ENCODE results near the gene NUP205. TPM values are rescaled to one million over a fixed set of nuclear protein-coding genes. Genes with fewer than 3 reads are reported as not detected.

The NUP205 gene
- total RNA-seq, 1 donor from 2014 or later = 45.0 TPM

- FAIRE-seq (no peak), DNase-seq (ENCODE audit: low read depth) (no peak)
- no peaks in the 10 kb centered on the region for H3K27me3 ChIP-seq (ENCODE audit: control insufficient read depth, insufficient read depth, low read length)
- H3K36me3 ChIP-seq (ENCODE audit: control insufficient read depth, insufficient read depth, low read length) = no peaks in the 10 kb centered on the region
- TF ChIP-seq CTCF (IDR thresholded peaks at IDR 0.05; ENCODE audit: insufficient read depth, low read length, severe bottlenecking) = no peak
- H3K4me3 ChIP-seq (ENCODE audit: low read depth, low read length) = no peak overlapping the region
Observed at GRCh38 chr7:135553346-135553745, 4.4 kb upstream of the NUP205 start.

- Histone ChIP-seq H3K4me3 (ENCODE audit: low read depth, low read length) (peak overlapping the region; percentile 54), H3K27me3 (ENCODE audit: control insufficient read depth, insufficient read depth, low read length) (no peaks in the 10 kb centered on the region), H3K36me3 (ENCODE audit: control insufficient read depth, insufficient read depth, low read length) (no peaks in the 10 kb centered on the region)
- FAIRE-seq (no peak), DNase-seq (ENCODE audit: low read depth) (peak; percentile 68)
- peak; percentile 62 for TF ChIP-seq CTCF (IDR thresholded peaks at IDR 0.05; ENCODE audit: insufficient read depth, low read length, severe bottlenecking)
Observed at GRCh38 chr7:135558337-135558767, 635 bp downstream of the NUP205 start.

- Histone ChIP-seq H3K4me3 (ENCODE audit: low read depth, low read length) (peak overlapping the region; percentile 54), H3K36me3 (ENCODE audit: control insufficient read depth, insufficient read depth, low read length) (no peaks in the 10 kb centered on the region), H3K27me3 (ENCODE audit: control insufficient read depth, insufficient read depth, low read length) (no peaks in the 10 kb centered on the region)
- no peak for DNase-seq (ENCODE audit: low read depth)
- no peak for TF ChIP-seq CTCF (IDR thresholded peaks at IDR 0.05; ENCODE audit: insufficient read depth, low read length, severe bottlenecking)
- FAIRE-seq = no peak
Observed at GRCh38 chr7:135558881-135559280, 1.2 kb downstream of the NUP205 start.

- no peak overlapping the region for H3K4me3 ChIP-seq (ENCODE audit: low read depth, low read length)
- no peaks in the 10 kb centered on the region for H3K36me3 ChIP-seq (ENCODE audit: control insufficient read depth, insufficient read depth, low read length)
- FAIRE-seq (no peak), DNase-seq (ENCODE audit: low read depth) (no peak)
- no peaks in the 10 kb centered on the region for H3K27me3 ChIP-seq (ENCODE audit: control insufficient read depth, insufficient read depth, low read length)
- TF ChIP-seq CTCF (IDR thresholded peaks at IDR 0.05; ENCODE audit: insufficient read depth, low read length, severe bottlenecking) = no peak
Observed at GRCh38 chr7:135560631-135561030, 2.9 kb downstream of the NUP205 start.

GRCh38 chr7:135562720-135563119, 5.0 kb downstream of the NUP205 start:
- Histone ChIP-seq H3K36me3 (ENCODE audit: control insufficient read depth, insufficient read depth, low read length) (peaks cover 1% of the 10 kb centered on the region), H3K4me3 (ENCODE audit: low read depth, low read length) (no peak overlapping the region), H3K27me3 (ENCODE audit: control insufficient read depth, insufficient read depth, low read length) (no peaks in the 10 kb centered on the region)
- no peak for TF ChIP-seq CTCF (IDR thresholded peaks at IDR 0.05; ENCODE audit: insufficient read depth, low read length, severe bottlenecking)
- FAIRE-seq (no peak), DNase-seq (ENCODE audit: low read depth) (no peak)

GRCh38 chr7:135571834-135572233, 14.1 kb downstream of the NUP205 start:
- no peak for FAIRE-seq
- no peak for DNase-seq (ENCODE audit: low read depth)
- no peak for TF ChIP-seq CTCF (IDR thresholded peaks at IDR 0.05; ENCODE audit: insufficient read depth, low read length, severe bottlenecking)
- Histone ChIP-seq H3K27me3 (ENCODE audit: control insufficient read depth, insufficient read depth, low read length) (no peaks in the 10 kb centered on the region), H3K36me3 (ENCODE audit: control insufficient read depth, insufficient read depth, low read length) (peaks cover 4% of the 10 kb centered on the region), H3K4me3 (ENCODE audit: low read depth, low read length) (no peak overlapping the region)

Data from bronchial epithelial cell (primary cell).